Gastroesophageal sphincter (tissue), 3 donors: ENCODE measurements around the gene SEMA4D.

ENCODE experiments used
- POLR2A ChIP-seq, 2 donors: fragments of 450-650 bp; IDR thresholded peaks; one replicate each; pipeline ENCODE4 v1.6.1; 2017; ENCODE audit warnings: antibody characterized with exemption in 2 of 2, mild to moderate bottlenecking in 2 of 2, moderate library complexity in 1 of 2
- TF ChIP-seq, protein P1 (sequence below), 4 experiments: fragments of 200-600 bp in 2 of 4; fragments of 450-650 bp in 2 of 4; sonication (generic) in 1 of 4; IDR thresholded peaks; one replicate each; pipeline ENCODE4 v1.5.1; 2017 to 2019; ENCODE audit warnings: antibody characterized with exemption in 4 of 4, mild to moderate bottlenecking in 2 of 4, moderate library complexity in 2 of 4

DNA sequence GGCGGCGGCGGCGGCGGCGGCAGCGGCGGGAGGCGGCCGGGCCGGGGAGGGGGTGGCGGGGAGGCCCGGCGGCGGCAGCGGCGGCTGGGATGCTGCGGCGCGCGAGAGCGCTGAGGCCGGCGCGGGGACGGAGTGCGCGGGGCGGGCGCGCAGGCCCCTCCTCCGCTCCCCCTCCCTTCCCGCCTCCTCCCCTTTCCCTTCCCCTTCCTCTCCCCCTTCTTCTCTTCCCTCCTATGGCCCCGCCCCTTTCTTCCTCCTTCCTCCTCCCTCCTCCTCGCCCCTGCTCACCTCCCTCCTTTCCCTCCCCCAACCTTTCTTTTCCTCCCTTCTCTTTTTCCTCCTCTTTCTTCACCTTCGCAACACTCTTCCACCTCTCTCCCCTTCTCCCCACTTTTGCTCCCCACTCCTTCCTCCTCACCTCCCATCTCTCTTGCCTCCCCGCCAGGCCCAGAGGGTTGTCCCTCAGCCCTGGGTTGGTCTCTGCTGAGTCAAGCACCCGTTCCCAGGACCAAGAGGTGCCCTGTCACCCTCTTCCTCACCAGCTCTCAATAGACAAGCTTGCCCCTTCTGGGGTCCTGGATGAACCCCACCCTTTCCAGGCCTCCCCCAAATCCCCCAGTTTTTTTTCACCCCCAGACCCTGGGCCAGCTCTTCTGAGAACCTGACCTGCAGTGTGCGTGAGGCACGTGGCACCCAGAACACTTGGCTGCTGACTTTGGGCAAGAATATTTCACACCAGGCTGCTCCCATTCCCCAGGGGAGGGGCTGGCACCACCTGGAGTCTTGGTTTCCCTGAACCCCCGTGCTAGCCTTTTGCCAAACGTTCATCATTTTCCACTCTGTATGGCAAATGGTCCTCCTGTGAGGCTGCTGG, at the start of gene SEMA4D:
- TF ChIP-seq, protein P1, sequence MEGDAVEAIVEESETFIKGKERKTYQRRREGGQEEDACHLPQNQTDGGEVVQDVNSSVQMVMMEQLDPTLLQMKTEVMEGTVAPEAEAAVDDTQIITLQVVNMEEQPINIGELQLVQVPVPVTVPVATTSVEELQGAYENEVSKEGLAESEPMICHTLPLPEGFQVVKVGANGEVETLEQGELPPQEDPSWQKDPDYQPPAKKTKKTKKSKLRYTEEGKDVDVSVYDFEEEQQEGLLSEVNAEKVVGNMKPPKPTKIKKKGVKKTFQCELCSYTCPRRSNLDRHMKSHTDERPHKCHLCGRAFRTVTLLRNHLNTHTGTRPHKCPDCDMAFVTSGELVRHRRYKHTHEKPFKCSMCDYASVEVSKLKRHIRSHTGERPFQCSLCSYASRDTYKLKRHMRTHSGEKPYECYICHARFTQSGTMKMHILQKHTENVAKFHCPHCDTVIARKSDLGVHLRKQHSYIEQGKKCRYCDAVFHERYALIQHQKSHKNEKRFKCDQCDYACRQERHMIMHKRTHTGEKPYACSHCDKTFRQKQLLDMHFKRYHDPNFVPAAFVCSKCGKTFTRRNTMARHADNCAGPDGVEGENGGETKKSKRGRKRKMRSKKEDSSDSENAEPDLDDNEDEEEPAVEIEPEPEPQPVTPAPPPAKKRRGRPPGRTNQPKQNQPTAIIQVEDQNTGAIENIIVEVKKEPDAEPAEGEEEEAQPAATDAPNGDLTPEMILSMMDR (IDR thresholded peaks at IDR 0.05): no peak
- no peak for TF ChIP-seq POLR2A (IDR thresholded peaks at IDR 0.05)
